HG02885 (cell line): ENCODE measurements around the gene ALKBH4.
"Not testable (repeated sequence)": the region's sequence is repeated elsewhere in the genome, so short reads cannot be mapped to it uniquely, and the experiment has no call there.

Experiments
- ATAC-seq: cut with Tn5 transposase; IDR thresholded peaks from one replicate; pipeline ENCODE4 v1.9.1; 2021; ENCODE audit warnings: mild to moderate bottlenecking; ENCODE audit not compliant: unreplicated experiment, poor library complexity

The ALKBH4 gene

DNA sequence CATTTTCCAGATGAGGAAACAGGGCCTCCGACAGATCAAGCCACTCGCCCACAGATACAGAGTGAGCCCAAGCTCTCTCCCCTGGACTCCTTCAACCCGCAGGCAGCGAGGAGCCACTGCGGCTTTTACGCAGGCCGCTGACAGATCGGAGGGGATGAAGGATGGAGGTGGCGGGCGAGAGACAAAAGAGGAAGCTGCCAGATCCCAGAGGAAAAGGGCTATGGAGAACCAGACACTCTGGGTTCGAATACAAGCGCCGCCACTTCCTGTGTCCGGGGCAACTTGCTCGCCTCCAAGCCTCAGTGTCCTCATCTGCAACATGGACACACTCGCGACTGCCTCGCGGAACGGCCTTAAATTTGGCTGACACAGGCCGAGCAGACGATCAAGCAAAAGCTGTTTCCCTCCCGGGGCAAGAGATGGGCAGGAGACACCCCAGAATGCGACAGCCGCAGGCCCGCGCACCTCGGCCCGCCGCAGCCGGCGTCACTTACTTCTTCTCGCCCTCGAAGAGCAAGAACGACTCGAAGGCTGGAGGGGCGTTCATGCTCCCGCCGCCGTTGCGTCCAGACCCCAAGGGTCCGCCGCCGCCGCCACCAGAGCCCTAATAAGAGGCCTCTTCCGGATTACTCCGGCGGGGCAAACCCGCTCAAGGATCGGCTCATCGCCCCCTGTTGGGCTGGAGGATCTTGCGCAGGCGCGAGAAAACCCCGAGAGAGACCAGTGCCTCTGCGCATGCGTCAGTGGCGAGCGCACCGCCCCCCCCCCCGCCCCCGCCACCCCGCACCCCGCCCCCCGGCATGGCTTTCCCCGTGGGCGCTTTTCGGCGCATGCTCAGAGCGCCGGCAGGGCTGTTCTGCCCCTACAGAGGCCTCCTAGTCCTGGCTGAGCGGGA is 13.9 kb upstream of the ALKBH4 start, which contains the start of gene POLR2J:
POLR2J (minus strand) TSS at position 609 of the 895 bp plus-strand sequence; CDS start at position 547, 62 bp downstream.
- ATAC-seq: peak; percentile 86

GRCh38 chr7:102474736-102475435 is 10.2 kb upstream of the ALKBH4 start:
- ATAC-seq: not testable (repeated sequence)

- not testable (repeated sequence) for ATAC-seq
These were observed 9.5 kb upstream of the ALKBH4 start for GRCh38 chr7:102474116-102474515.

GRCh38 chr7:102473271-102473991 is 8.8 kb upstream of the ALKBH4 start:
- no peak for ATAC-seq

DNA sequence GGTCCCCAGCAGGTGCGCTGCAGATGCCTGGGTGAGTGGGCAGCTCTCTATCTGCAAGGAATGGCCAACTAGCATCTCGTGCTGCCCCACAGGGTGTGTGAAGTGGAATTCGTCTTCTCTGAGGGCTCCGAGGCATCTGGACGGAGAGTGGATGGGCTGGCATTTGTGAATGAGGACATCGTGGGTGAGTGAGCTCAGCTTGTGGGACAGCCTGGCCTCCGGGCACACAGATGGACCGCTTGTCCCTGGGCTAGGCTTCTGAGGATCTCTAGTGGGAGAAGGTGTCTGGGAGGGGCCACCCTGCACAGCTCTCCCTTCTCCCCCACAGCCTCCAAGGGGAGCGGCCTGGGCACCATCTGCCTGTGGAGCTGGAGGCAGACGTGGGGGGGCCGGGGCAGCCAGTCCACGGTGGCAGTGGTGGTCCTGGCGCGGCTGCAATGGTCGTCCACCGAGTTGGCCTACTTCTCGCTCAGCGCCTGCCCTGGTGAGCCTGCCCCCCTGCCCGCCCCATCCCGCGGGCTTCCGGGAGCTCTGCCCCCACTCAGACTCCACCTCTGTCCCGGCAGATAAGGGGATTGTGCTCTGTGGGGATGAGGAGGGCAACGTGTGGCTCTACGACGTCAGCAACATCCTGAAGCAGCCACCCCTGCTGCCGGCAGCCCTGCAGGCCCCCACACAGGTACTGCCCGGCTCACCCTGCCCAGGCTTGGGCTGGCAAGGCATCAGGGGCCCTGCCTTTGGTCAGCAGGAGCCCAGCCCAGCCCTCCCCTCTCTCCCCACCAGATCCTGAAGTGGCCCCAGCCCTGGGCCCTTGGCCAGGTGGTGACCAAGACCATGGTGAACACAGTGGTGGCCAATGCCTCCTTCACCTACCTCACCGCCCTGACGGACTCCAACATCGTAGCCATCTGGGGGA is 7.7 kb upstream of the ALKBH4 start:
- ATAC-seq: no peak

GRCh38 chr7:102471791-102472125 is 7.1 kb upstream of the ALKBH4 start:
- no peak for ATAC-seq

DNA sequence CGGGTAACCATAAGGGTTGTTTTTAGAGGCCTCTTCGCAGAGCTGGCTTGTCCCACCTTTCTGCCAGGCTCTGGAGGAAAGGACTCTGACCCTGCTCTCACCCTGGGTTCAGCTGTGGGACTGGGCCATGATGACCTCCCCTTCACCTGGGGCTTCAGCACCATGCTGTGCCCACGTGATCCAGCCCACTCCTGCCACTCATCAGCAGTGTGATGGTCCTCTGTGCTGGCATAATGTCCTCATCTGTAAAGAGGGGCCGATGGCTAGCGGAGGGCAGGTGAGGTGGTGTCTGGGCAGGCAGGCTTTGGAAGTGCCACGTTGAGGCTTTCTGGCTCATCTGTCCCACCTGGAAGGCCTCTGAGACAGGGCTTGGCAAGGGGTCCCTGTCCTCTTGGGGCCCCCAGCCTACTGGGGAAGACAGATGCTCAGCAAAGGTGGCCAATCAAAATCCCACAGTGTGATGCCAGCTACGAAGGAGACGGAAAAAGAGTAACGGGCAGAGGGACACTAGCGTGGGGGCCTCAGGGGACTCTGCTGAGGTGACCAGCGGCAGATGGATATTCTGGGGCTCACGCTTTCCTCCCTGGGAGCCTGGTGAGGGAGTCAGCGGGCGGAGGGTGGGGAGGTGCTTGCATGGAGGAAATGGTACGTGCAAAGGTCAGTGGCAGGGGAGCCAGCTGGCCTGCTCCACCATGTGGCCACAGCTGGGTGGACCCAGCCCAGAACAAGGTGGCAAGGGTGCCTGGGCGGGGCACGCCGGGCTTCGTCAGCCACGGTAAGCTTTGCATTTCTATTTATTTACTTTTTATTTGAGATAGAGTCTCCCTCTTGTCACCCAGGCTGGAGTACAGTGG is 5.5 kb upstream of the ALKBH4 start:
- no peak for ATAC-seq

- no peak for ATAC-seq
These were observed 4.8 kb upstream of the ALKBH4 start for GRCh38 chr7:102469351-102469971.

- ATAC-seq: no peak
These were observed 4.1 kb upstream of the ALKBH4 start for GRCh38 chr7:102468478-102469350.

DNA sequence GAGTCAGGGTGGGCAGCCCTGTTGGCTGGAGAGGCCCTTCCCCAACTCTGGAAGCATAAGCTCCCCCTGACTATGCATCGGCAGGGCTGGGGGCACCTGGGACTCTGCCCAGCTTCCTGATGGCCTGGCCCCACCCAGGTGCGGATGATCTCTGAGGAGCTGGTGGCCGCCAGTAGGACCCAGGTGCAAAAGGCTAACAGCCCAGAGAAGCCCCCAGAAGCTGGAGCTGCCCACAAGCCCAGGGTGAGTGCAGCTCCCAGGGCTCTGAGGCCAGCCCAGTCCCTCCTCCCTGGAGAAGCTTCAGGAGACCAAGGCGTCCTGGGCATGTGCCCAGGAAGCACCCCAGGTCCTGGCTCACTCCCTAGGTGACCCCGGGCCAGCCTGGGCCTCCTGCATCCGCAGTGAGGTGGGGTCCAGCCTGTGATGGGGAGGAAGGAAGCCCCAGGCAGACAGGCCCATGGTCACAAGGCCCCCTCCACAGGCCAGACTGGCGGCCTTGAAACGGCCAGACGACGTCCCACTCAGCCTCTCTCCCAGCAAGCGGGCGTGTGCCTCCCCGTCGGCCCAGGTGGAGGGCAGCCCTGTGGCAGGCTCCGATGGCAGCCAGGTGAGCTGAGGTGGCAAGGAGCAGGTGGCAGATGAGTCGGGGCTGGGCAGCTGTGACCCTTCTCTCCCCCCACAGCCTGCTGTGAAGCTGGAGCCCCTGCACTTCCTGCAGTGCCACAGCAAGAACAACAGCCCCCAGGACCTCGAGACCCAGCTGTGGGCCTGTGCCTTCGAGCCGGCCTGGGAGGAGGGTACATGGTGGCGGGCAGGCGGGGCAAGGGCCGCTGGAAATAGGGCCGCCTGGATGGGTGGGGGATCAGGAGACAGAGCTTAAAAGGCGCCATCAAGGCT is 3.2 kb upstream of the ALKBH4 start:
- ATAC-seq: no peak

DNA sequence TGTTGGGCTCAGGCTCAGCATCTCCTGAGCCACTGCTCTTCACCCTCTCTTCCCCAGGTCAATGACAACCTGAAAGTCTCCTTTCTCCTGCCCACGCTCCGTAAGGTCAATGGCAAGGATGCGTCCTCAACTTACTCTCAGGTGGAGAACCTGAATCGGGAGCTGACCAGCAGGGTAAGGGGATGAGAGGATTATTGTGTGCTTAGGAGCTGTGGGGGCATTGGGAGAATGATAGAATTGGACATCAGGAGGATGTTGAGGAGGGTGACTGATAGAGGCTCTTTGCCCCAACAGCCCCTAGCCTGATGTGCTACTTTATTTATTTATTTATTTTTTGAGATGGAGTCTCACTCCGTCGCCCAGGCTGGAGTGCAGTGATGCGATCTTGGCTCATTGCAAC is 1.4 kb upstream of the ALKBH4 start:
- ATAC-seq: no peak

DNA sequence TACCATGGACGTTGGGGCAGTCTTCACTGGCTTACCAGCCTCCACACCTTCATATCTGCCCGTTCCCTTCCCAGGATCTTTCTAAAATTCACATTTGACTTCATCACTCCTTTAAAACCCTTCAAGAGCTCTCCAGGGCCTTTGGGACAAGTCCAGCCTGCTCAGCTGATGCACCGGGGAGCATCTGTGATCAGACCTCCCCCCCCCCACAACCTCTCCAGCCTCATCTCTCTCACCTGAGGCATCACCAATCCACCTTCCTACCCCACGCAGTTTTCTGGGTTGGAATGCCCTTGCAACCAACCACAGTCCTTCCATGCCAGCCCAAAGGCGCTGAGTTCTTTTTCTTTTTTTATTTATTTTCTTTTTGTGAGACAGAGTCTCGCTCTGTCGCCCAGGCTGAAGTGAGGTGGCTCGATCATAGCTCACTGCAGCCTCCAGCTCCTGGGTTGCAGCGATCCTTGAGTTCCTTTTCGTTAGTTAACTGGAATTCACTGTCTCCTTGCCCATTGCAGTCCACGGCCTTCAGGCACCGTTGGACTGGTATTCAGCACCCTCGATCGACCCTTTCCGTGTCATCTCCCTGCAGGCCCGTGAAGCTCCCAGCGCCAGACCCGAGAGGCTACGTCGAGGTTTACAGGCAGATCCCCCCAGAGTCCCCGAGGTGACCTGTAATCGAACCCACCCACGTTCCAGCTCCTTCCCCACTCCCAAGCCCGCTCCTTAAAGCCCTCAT is 654 bp downstream of the ALKBH4 start:
- ATAC-seq: no peak

- ATAC-seq: no peak
These were observed 4.2 kb downstream of the ALKBH4 start for GRCh38 chr7:102460467-102460866.

GRCh38 chr7:102459221-102459844 is 5.3 kb downstream of the ALKBH4 start:
- ATAC-seq: no peak

GRCh38 chr7:102457352-102457924 is 7.2 kb downstream of the ALKBH4 start:
- no peak for ATAC-seq
